Retinal pigment epithelial cell (primary cell): ENCODE data around the gene KRT1.

Experiments
- DNase-seq: peaks from one replicate; pipeline ENCODE4 v3.0.0-alpha.2; 2010; ENCODE audit warnings: low read depth
- H3K4me3 ChIP-seq: 2 replicates; pipeline ENCODE4 v1.5.1; 2011; ENCODE audit warnings: mild to moderate bottlenecking, low read length, control low read depth, moderate library complexity
- CTCF ChIP-seq: conservative IDR thresholded peaks from 2 replicates; pipeline ENCODE4 v1.5.1; 2011; ENCODE audit warnings: low read depth, low read length, control low read depth, inconsistent platforms

KRT1 gene

GRCh38 chr12:52643233-52644077 lies 36.8 kb downstream of the KRT1 start:
- no peak for DNase-seq
- no peak for TF ChIP-seq CTCF
- H3K4me3 ChIP-seq = no peak overlapping the region

DNA sequence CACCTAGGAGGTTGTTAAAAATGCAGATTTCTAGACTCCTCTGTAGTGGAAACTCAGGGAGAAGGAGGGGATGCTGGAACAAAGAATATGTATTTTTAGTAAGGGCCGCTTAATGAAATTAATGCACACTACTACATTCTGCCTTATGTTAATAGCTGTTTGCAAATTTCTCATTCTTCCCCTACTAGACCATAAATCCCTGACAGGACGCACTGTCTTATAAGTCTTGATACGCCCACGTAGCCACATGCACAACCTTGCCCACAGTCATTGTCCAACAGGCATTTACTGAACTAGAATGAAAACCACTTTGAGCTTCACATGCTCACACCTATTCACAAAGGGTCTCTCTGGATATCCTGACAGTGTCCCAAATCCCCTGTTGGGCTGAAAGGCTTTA lies 38.7 kb downstream of the KRT1 start:
- no peak overlapping the region for H3K4me3 ChIP-seq
- DNase-seq = no peak
- no peak for TF ChIP-seq CTCF

DNA sequence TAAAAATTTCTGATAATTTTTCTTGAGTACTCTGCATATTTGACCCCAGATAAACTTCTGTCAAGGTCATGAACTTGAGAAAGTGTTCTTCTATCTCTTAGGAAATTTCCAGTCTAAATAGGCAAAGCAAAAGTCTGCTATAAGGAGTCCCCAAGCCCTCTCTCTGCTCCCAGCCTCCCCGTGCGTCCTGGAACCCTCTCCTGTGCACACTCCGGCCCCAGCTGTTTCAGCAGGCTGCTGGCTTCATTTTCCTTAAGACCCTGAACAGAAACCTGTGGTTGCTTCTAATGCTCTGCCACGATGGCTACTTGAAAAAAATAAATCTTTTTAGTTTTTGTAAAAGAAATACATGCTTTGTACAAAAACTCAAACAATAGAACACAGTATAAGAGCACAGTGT lies 42.9 kb downstream of the KRT1 start:
- TF ChIP-seq CTCF = no peak
- H3K4me3 ChIP-seq = no peak overlapping the region
- no peak for DNase-seq

DNA sequence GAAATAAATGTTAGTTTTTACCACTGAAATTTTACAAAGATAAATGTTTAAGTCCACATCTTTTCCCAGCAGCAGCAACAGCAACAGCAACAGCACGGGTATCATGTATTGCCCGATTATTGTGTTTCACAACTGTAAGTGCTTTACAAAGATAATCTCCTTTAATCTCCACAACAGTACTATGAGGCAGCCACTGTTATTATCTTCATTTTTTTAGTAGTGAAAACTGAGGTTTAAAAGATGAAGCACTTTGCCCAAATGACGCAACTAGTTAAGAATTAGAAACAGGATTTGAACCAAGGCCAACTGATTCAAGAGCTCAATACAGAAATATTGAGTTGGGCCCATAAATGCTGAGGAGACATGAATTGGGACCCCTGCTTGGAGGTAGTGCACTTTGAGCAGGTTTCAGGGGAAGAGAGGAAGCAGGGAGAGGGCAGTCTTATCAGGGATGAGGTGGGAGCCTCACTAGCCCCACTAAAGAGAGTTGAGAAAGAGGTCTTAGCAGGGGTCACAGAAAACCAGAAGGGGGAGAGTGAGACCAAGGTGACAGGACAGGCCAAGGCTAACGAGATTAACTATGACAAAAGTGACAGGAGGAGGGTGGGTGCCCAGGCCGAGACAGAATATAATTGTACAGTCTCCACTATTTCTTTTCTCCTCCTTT lies 43.5 kb downstream of the KRT1 start:
- H3K4me3 ChIP-seq = no peak overlapping the region
- TF ChIP-seq CTCF = no peak
- DNase-seq = peak; percentile 11

DNA sequence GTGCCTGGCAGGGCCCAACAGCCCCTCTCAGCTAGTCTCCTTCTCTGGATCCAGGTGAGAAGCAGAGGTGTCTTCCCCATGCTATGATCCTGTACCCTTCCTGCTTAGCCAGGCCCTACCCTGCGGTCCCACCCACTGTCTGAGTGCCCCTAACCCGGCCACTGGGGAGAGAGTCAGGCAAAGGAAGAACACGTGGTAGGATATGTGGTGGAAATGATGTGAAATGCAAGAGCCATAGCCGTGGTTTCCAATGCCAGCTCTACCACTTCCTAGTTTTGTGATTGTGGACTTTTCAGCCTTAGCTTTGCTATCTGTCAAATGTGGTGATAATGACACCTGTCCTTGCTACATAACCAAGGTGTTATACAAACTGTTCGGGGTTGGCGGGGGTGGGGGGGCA lies 44.0 kb downstream of the KRT1 start:
- DNase-seq = no peak
- TF ChIP-seq CTCF = no peak

DNA sequence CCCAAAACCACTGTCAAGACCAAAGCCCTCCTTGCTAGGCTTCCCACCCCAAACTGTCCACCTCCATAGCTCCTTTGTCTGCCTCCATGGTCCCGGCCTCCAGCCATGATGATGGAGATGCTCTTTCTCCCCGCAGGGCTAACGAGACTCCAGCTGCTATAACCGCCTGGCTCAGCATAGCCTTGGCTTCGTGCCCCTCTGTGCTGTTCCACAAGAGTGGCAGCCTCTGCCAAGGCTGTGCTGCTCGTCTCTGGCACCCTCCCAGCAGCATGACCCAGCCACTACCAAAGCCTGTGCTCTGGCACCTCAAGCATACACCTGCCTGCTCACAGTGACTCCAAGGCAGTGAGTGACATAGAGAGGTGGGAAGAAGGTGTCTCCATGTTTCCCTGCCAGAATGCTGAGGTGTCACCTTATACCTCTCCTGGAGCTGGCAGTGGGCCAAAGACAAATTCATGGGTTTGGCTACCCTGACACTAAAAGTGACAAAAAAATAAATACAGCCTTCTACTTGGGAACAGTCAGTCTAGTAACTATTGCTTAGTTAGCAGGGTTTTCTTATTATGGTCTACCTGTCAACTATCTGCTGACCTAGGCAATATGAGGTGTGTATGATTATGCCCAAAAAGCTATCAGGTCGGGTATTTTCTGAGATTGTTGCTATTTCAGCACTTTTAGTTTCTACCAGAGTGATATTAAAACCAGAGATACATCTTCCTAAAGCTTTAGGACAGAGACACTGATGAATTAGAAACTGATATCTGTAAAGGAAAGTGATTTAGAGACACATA lies 45.7 kb downstream of the KRT1 start:
- no peak for DNase-seq
- no peak overlapping the region for H3K4me3 ChIP-seq
- TF ChIP-seq CTCF = no peak

More for the DNA sequence above, 44.0 kb downstream of the KRT1 start:
- H3K4me3 ChIP-seq = no peak overlapping the region
